HepG2 (cell line): ENCODE results near the gene JPT1. TPM values are rescaled to one million over a fixed set of nuclear protein-coding genes. Genes with fewer than 3 reads are reported as not detected.
A peak's percentile ranks its signal among the peaks of the same experiment; 100 is the strongest.

Source experiments
- IKZF5 ChIP-seq: IDR thresholded peaks from 2 replicates; pipeline ENCODE4 v1.6.1; 2018; ENCODE audit warnings: missing genetic modification reagents, mild to moderate bottlenecking, missing compliant biosample characterization
- MYNN ChIP-seq: sonication (generic); formaldehyde crosslinking; IDR thresholded peaks from 2 replicates; pipeline ENCODE4 v1.4.0; 2020; ENCODE audit warnings: mild to moderate bottlenecking, low read depth, missing genetic modification reagents
- RFX1 ChIP-seq: fragments of 450-650 bp; IDR thresholded peaks from 2 replicates; pipeline ENCODE4 v1.6.1; 2017
- SAP130 ChIP-seq: IDR thresholded peaks from 2 replicates; pipeline ENCODE4 v1.6.1; 2016; ENCODE audit warnings: low read depth
- ZNF30 ChIP-seq: sonication (generic); formaldehyde crosslinking; IDR thresholded peaks from 2 replicates; pipeline ENCODE4 v1.5.0; 2020; ENCODE audit warnings: mild to moderate bottlenecking, missing genetic modification reagents
- ZNF772 ChIP-seq: sonication (generic); formaldehyde crosslinking; IDR thresholded peaks from 2 replicates; pipeline ENCODE4 v1.5.0; 2020; ENCODE audit warnings: mild to moderate bottlenecking, missing genetic modification reagents
- polyA plus RNA-seq, 8 experiments: library from polyadenylated mRNA; depleted of rRNA in 3 of 8; stranded (reverse) in 7 of 8; unstranded in 1 of 8; fragments of >200 nt; fragmentation: Illumina TruSeq in 4 of 8; extraction: Trizol in 4 of 8; gene quantifications; 2 replicates each; pipeline versions ENCODE4 v1.2.1 to v1.2.3, GENCODE V29; 2011 to 2016; ENCODE audit warnings: low read depth in 4 of 8, missing spikeins in 1 of 8, mixed read lengths in 1 of 8; ENCODE audit not compliant: insufficient read depth in 1 of 8
- total RNA-seq, 5 experiments: library from RNA; depleted of rRNA; stranded (reverse); fragments of >200 nt; fragmentation: Illumina TruSeq; extraction: Trizol; gene quantifications; 2 replicates each; pipeline ENCODE4 v1.2.3, GENCODE V29; 2016; ENCODE audit warnings: low read depth in 1 of 5
- TF ChIP-seq, protein P1 (sequence below): sonication (generic); formaldehyde crosslinking; IDR thresholded peaks from 2 replicates; pipeline ENCODE4 v1.5.1; 2020; ENCODE audit warnings: missing genetic modification reagents, mild to moderate bottlenecking, borderline replicate concordance
- TF ChIP-seq, protein P2 (sequence below): IDR thresholded peaks from 2 replicates; pipeline ENCODE4 v1.6.1; 2016

The JPT1 gene
- total and polyA plus RNA-seq, 2 of the 13 experiments (the other 11 are each of a cell fraction or from before 2014, with no cell fraction given), result 43.3 to 256 TPM

GRCh38 chr17:75131278-75132017, 22.9 kb downstream of the JPT1 start, which contains the start of gene NT5C (continued):
- TF ChIP-seq, protein P1, sequence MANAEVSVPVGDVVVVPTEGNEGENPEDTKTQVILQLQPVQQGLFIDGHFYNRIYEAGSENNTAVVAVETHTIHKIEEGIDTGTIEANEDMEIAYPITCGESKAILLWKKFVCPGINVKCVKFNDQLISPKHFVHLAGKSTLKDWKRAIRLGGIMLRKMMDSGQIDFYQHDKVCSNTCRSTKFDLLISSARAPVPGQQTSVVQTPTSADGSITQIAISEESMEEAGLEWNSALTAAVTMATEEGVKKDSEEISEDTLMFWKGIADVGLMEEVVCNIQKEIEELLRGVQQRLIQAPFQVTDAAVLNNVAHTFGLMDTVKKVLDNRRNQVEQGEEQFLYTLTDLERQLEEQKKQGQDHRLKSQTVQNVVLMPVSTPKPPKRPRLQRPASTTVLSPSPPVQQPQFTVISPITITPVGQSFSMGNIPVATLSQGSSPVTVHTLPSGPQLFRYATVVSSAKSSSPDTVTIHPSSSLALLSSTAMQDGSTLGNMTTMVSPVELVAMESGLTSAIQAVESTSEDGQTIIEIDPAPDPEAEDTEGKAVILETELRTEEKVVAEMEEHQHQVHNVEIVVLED (CRISPR knock-in tag), result peak; percentile 77
- TF ChIP-seq, protein P2, sequence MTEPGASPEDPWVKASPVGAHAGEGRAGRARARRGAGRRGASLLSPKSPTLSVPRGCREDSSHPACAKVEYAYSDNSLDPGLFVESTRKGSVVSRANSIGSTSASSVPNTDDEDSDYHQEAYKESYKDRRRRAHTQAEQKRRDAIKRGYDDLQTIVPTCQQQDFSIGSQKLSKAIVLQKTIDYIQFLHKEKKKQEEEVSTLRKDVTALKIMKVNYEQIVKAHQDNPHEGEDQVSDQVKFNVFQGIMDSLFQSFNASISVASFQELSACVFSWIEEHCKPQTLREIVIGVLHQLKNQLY (CRISPR knock-in tag), result no peak
- TF ChIP-seq ZNF772 (CRISPR knock-in tag) (peak; percentile 71; the same call in 1 of the 2 replicates), ZNF30 (CRISPR knock-in tag) (0 out of 2 replicates have a peak, but pooled peaks have one; percentile 63), IKZF5 (CRISPR knock-in tag) (peak; percentile 61; the same call in 1 of the 2 replicates), MYNN (CRISPR knock-in tag) (no peak), SAP130 (CRISPR knock-in tag) (peak; percentile 95), RFX1 (no peak)
